ENCODE measurements around the gene ZSWIM5. TPM values are rescaled to one million over a fixed set of nuclear protein-coding genes. Genes with fewer than 3 reads are reported as not detected.

ZSWIM5 gene
- total RNA-seq, 1 experiment from 2014 or later, result 2.2 TPM

- no peak for TF ChIP-seq ZBTB43 (CRISPR knock-in tag; IDR thresholded peaks at IDR 0.05)
Measured at GRCh38 chr1:45177452-45177851, 29.0 kb downstream of the ZSWIM5 start (continued).

- ATAC-seq (peak; percentile 18; the same call in 1 of the 2 replicates), DNase-seq (ENCODE audit: low spot score) (no peak)
- Mint-ChIP-seq H3K27me3 (ENCODE audit: low read depth) (no peaks in the 10 kb centered on the region), H3K36me3 (no peaks in the 10 kb centered on the region), H3K4me3 (no peak overlapping the region), H3K27ac (no peak overlapping the region), H3K4me1 (no peaks in the 10 kb centered on the region), H3K9me3 (peaks cover 3% of the 10 kb centered on the region; the same call in 1 of the 2 replicates)
- TF ChIP-seq, protein P1, sequence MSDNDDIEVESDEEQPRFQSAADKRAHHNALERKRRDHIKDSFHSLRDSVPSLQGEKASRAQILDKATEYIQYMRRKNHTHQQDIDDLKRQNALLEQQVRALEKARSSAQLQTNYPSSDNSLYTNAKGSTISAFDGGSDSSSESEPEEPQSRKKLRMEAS (CRISPR knock-in tag; IDR thresholded peaks at IDR 0.05), result no peak
- TF ChIP-seq FOXJ3 (CRISPR knock-in tag; IDR thresholded peaks at IDR 0.05; ENCODE audit: borderline replicate concordance) (no peak), ZNF671 (CRISPR knock-in tag; IDR thresholded peaks at IDR 0.05) (no peak), GABPB1 (CRISPR knock-in tag; IDR thresholded peaks at IDR 0.05) (no peak), ZNF263 (CRISPR knock-in tag; IDR thresholded peaks at IDR 0.05; ENCODE audit: low read depth) (no peak), PREB (CRISPR knock-in tag; IDR thresholded peaks at IDR 0.05; ENCODE audit: borderline replicate concordance) (no peak), MLX (CRISPR knock-in tag; IDR thresholded peaks at IDR 0.05) (no peak), ZNF281 (CRISPR knock-in tag; IDR thresholded peaks at IDR 0.05) (no peak), ZBTB21 (CRISPR knock-in tag; IDR thresholded peaks at IDR 0.05; ENCODE audit: borderline replicate concordance) (no peak), OVOL2 (CRISPR knock-in tag; IDR thresholded peaks at IDR 0.05; ENCODE audit: borderline replicate concordance) (no peak), TEAD1 (CRISPR knock-in tag; IDR thresholded peaks at IDR 0.05) (no peak), AR (CRISPR knock-in tag; IDR thresholded peaks at IDR 0.05) (no peak), HMGA2 (CRISPR knock-in tag; IDR thresholded peaks at IDR 0.05) (no peak), NR3C1 (CRISPR knock-in tag; conservative IDR thresholded peaks at IDR 0.05; ENCODE audit: low read depth) (no peak)
- TF ChIP-seq, protein P2, sequence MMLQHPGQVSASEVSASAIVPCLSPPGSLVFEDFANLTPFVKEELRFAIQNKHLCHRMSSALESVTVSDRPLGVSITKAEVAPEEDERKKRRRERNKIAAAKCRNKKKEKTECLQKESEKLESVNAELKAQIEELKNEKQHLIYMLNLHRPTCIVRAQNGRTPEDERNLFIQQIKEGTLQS (CRISPR knock-in tag; conservative IDR thresholded peaks at IDR 0.05), result no peak
- POLR2A ChIA-PET, result no interaction called here
- CTCF ChIA-PET, result no interaction called here
Measured at GRCh38 chr1:45172764-45173163, 33.6 kb downstream of the ZSWIM5 start.

Data from WTC11 (cell line).